NCI-H526 treated with DMSO at 0.1 percent for 48 hours (cell line): ENCODE results near the gene C2CD2.
"Not testable (repeated sequence)": the region's sequence is repeated elsewhere in the genome, so short reads cannot be mapped to it uniquely, and the experiment has no call there.

Source experiments
- DNase-seq: peaks from one replicate; lab custom pipeline; 2025; lab: John Stamatoyannopoulos, UW

The C2CD2 gene

GRCh38 chr21:41974752-41975053 is 20.9 kb upstream of the C2CD2 start:
- DNase-seq, result no peak

GRCh38 chr21:41973861-41974751 is 20.3 kb upstream of the C2CD2 start:
- no peak for DNase-seq

GRCh38 chr21:41973427-41973831 is 19.6 kb upstream of the C2CD2 start:
- DNase-seq, result no peak

- no peak for DNase-seq
These were observed 18.8 kb upstream of the C2CD2 start for GRCh38 chr21:41972511-41973205.

GRCh38 chr21:41971891-41972290 is 18.1 kb upstream of the C2CD2 start:
- DNase-seq, result no peak

- no peak for DNase-seq
These were observed 17.2 kb upstream of the C2CD2 start for GRCh38 chr21:41970751-41971653.

- no peak for DNase-seq
These were observed 16.2 kb upstream of the C2CD2 start for GRCh38 chr21:41970106-41970391.

GRCh38 chr21:41967708-41968107 is 13.9 kb upstream of the C2CD2 start:
- DNase-seq, result no peak

GRCh38 chr21:41966872-41967621 is 13.2 kb upstream of the C2CD2 start:
- no peak for DNase-seq

GRCh38 chr21:41966041-41966833 is 12.4 kb upstream of the C2CD2 start:
- no peak for DNase-seq

GRCh38 chr21:41965461-41966013 is 11.7 kb upstream of the C2CD2 start:
- no peak for DNase-seq

- DNase-seq, result peak; percentile 29
These were observed 11.2 kb upstream of the C2CD2 start for GRCh38 chr21:41965045-41965444.

GRCh38 chr21:41964171-41964570 is 10.4 kb upstream of the C2CD2 start:
- no peak for DNase-seq

GRCh38 chr21:41962425-41962966 is 8.7 kb upstream of the C2CD2 start:
- DNase-seq, result no peak

- DNase-seq, result no peak
These were observed 7.9 kb upstream of the C2CD2 start for GRCh38 chr21:41961753-41962152.

- DNase-seq, result no peak
These were observed 7.5 kb upstream of the C2CD2 start for GRCh38 chr21:41961282-41961701.

GRCh38 chr21:41960386-41960785 is 6.6 kb upstream of the C2CD2 start:
- no peak for DNase-seq

GRCh38 chr21:41959697-41960096 is 5.9 kb upstream of the C2CD2 start:
- DNase-seq, result not testable (repeated sequence)

- no peak for DNase-seq
These were observed 5.2 kb upstream of the C2CD2 start for GRCh38 chr21:41958886-41959563.
